Small intestine (tissue), 7 donors: ENCODE data around the gene MCF2L2. TPM values are rescaled to one million over a fixed set of nuclear protein-coding genes. Genes with fewer than 3 reads are reported as not detected.
"Not testable (repeated sequence)": the region's sequence is repeated elsewhere in the genome, so short reads cannot be mapped to it uniquely, and the experiment has no call there.

ENCODE experiments used
- DNase-seq, 2 donors: peaks; one replicate each; pipeline versions ENCODE4 v3.0.0 to v3.0.0-alpha.2; 2013
- FAIRE-seq: peaks from 2 replicates; lab custom pipeline; 2012; peaks lifted over from hg19 to GRCh38; lab: Jason Lieb, UNC
- H3K27ac ChIP-seq, 3 donors: one replicate each; pipeline ENCODE4 v1.5.1; 2013; ENCODE audit warnings: low read length in 2 of 3, mild to moderate bottlenecking in 2 of 3, control low read depth in 1 of 3, inconsistent platforms in 1 of 3, low read depth in 1 of 3, moderate library complexity in 1 of 3
- H3K27me3 ChIP-seq, 3 donors: one replicate each; pipeline ENCODE4 v1.6.1; 2013; ENCODE audit warnings: low read length in 3 of 3, inconsistent platforms in 1 of 3; ENCODE audit not compliant: control insufficient read depth in 3 of 3, insufficient read depth in 3 of 3
- H3K36me3 ChIP-seq, 3 donors: one replicate each; pipeline ENCODE4 v1.6.1; 2013; ENCODE audit warnings: low read length in 3 of 3, inconsistent platforms in 1 of 3, low read depth in 1 of 3, mild to moderate bottlenecking in 1 of 3, moderate library complexity in 1 of 3; ENCODE audit not compliant: control insufficient read depth in 3 of 3, insufficient read depth in 2 of 3
- H3K4me1 ChIP-seq, 3 donors: one replicate each; pipeline ENCODE4 v1.6.1; 2013; ENCODE audit warnings: low read length in 2 of 3, inconsistent platforms in 1 of 3, low read depth in 1 of 3, mild to moderate bottlenecking in 1 of 3, moderate library complexity in 1 of 3; ENCODE audit not compliant: control insufficient read depth in 3 of 3, insufficient read depth in 2 of 3
- H3K4me3 ChIP-seq, 3 donors: one replicate each; pipeline ENCODE4 v1.5.1; 2013; ENCODE audit warnings: low read length in 3 of 3, control low read depth in 1 of 3, inconsistent platforms in 1 of 3, low read depth in 1 of 3, mild to moderate bottlenecking in 1 of 3, moderate library complexity in 1 of 3
- H3K9me3 ChIP-seq, 2 donors: one replicate each; pipeline ENCODE4 v1.6.1; 2013; ENCODE audit warnings: low read depth in 1 of 2, low read length in 1 of 2; ENCODE audit not compliant: control insufficient read depth in 2 of 2, insufficient read depth in 1 of 2
- WGBS, 3 donors: extraction: QIAGEN DNeasy Blood & Tissue Kit; methylation state at CpG; one replicate each; pipeline ENCODE4 v1.1.7; 2013; 5-methylcytosine and 5-hydroxymethylcytosine counted together
- polyA plus RNA-seq, 4 donors: library from polyadenylated mRNA; stranded (reverse) in 3 of 4; unstranded in 1 of 4; fragments of 200-250 nt in 3 of 4; fragments of 120-200 nt in 1 of 4; gene quantifications; one replicate each; pipeline versions ENCODE4 v1.2.1 to v1.2.3, GENCODE V29; 2013
- donor health status: healthy with polysubstance abuse.
- donor health status: control.
- donor health status: control.
- donor health status: Bipolar disorder and iron deficiency.
- donor health status: healthy.

Gene MCF2L2
- polyA plus RNA-seq, 4 donors = 1.1 to 1.3 (median 1.2) TPM; not detected in 1

DNA sequence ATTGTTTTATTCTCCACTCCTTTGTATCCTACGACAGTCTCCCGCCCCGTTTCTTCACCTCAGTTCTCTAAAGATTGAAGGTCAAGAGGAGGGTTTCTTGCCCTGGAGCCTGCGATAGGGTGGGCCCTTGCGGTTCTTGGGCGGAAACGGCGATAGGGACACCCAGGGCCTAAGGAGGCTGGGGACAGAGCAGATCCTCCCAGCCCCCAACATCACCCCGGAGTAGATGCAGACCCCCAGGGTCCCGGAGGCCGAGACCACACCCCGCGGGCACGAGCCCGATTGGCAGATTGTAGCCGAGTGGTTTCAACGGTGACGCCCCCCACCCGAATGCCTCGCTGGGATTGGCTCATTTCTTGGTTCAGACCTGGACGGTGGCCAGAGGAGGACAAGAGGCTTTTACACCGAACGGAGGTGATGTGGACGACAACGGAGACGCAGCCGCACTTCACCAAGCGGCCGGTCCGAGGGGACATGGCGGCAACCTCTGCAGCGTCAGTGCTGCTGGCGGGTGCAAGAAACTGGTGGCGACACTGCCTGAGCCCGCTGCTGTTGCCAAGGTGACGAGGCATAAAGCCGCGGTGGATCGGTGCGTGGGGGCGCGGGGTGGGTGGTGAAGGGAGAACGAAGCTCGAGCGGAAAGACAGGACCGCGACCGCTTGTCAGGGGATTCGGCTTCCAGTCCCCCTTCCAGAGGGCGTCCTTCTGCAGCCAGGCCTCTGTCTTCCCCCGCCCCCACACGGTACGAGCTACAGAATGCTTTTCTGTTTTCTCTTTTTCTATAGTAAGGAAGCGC, 19.0 kb upstream of the MCF2L2 start:
- DNase-seq = peak; percentile 91 to 97
- H3K27ac ChIP-seq = peak overlapping the region in 2 of 3 donors; percentile 77 to 93
- peaks cover 0 to 8% of the 10 kb centered on the region in 2 donors for H3K9me3 ChIP-seq
- peak overlapping the region; percentile 64 to 96 (median 69) for H3K4me3 ChIP-seq
- peaks cover 0 to 6% (median 0%) of the 10 kb centered on the region in 3 donors for H3K4me1 ChIP-seq
- no peaks in the 10 kb centered on the region for H3K27me3 ChIP-seq
- peaks cover 0 to 4% (median 0%) of the 10 kb centered on the region in 3 donors for H3K36me3 ChIP-seq
- 0 to 1% (median 0%) methylated on average over 49 to 54 of the region's 54 CpGs for WGBS, 3 donors
- no peak for FAIRE-seq

- peak overlapping the region in 1 of 3 donors; percentile 93 for H3K27ac ChIP-seq
- peaks cover 0 to 8% of the 10 kb centered on the region in 2 donors for H3K9me3 ChIP-seq
- WGBS, 3 donors = 90 to 96% (median 95%) methylated on average over 2 of the region's 2 CpGs
- no peak for DNase-seq
- peaks cover 0 to 6% (median 0%) of the 10 kb centered on the region in 3 donors for H3K4me1 ChIP-seq
- peak; percentile 5 for FAIRE-seq
- peak overlapping the region in 2 of 3 donors; percentile 64 to 96 for H3K4me3 ChIP-seq
- no peaks in the 10 kb centered on the region for H3K36me3 ChIP-seq
- H3K27me3 ChIP-seq = no peaks in the 10 kb centered on the region
Observed at GRCh38 chr3:183446838-183447205, 18.4 kb upstream of the MCF2L2 start.

- peaks cover 0 to 8% of the 10 kb centered on the region in 2 donors for H3K9me3 ChIP-seq
- FAIRE-seq (no peak), DNase-seq (no peak)
- no peak overlapping the region for H3K4me3 ChIP-seq
- H3K27ac ChIP-seq = no peak overlapping the region
- no peaks in the 10 kb centered on the region for H3K36me3 ChIP-seq
- H3K4me1 ChIP-seq = peaks cover 0 to 3% (median 0%) of the 10 kb centered on the region in 3 donors
- WGBS, 3 donors = 89 to 98% (median 90%) methylated on average over 1 of the region's 1 CpG
- H3K27me3 ChIP-seq = no peaks in the 10 kb centered on the region
Observed at GRCh38 chr3:183444748-183445147, 16.3 kb upstream of the MCF2L2 start.

- FAIRE-seq (no peak), DNase-seq (no peak)
- no peaks in the 10 kb centered on the region for H3K36me3 ChIP-seq
- H3K27me3 ChIP-seq = no peaks in the 10 kb centered on the region
- peaks cover 0 to 3% (median 0%) of the 10 kb centered on the region in 3 donors for H3K4me1 ChIP-seq
- WGBS, 3 donors = 77 to 88% (median 83%) methylated on average over 10 of the region's 10 CpGs
- H3K9me3 ChIP-seq = peaks cover 0 to 8% of the 10 kb centered on the region in 2 donors
- no peak overlapping the region for H3K4me3 ChIP-seq
- H3K27ac ChIP-seq = no peak overlapping the region
Observed at GRCh38 chr3:183443395-183444385, 15.3 kb upstream of the MCF2L2 start.

DNA sequence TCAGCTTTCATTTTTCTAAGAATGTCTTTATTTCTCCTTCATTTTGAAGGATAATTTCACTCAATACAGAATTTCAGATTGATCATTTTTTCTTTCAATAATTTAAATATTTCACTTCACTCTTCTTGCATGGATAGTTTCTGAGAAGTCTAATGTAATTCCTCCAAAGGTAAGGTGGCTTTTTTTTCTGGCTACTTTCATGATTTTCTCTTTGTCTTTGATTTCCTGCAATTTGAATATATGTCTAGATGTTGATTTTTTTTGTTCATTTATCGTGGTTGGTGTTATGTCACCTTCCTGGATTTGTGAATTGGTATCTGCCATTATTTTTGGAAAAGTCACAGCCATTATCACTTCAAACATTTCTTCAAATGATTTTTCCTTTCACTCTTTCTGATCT, 14.6 kb upstream of the MCF2L2 start:
- WGBS, 3 donors = 84 to 97% (median 92%) methylated on average over 1 of the region's 1 CpG
- no peak for DNase-seq
- Histone ChIP-seq H3K36me3 (no peaks in the 10 kb centered on the region), H3K9me3 (peaks cover 0 to 8% of the 10 kb centered on the region in 2 donors), H3K4me1 (no peaks in the 10 kb centered on the region), H3K4me3 (no peak overlapping the region), H3K27me3 (no peaks in the 10 kb centered on the region), H3K27ac (no peak overlapping the region)
- no peak for FAIRE-seq

DNA sequence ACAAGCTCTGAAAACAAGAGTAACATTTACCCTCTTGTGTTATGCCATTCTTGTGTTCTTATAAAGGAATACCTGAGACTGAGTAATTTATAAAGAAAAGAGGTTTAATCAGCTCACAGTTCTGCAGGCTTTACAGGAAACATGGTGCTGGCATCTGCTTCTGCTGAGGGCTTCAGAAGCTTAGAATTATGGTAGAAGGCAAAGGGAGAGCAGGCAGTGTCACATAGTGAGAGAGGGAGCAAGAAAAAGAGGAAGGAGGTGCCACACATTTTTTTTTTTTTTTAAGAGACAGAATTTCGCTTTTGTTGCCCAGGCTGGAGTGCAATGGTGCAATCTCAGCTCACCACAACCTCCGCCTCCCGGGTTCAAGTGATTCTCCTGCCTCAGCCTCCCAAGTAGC, 12.1 kb upstream of the MCF2L2 start:
- H3K27ac ChIP-seq, FAIRE-seq, H3K9me3 ChIP-seq, H3K4me1 ChIP-seq, H3K36me3 ChIP-seq, H3K27me3 ChIP-seq, DNase-seq, H3K4me3 ChIP-seq: not testable (repeated sequence)
- 88 to 100% (median 90%) methylated on average over 1 to 3 of the region's 3 CpGs for WGBS, 3 donors

DNA sequence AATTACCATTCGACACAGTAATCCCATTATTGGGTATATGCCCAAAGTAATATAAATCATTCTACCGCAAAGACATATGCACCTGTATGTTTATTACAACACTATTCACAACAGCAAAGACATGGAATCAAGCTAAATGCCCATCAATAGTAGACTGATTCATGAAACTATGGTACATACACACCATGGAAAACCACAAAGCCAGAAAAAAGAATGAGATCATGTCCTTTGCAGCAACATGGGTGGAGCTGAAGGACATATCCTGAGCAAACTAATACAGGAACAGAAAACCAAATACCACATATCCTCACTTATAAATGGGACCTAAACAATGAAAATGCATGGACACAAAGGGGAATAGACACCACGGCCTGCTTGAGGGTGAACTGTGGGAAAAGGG, 11.1 kb upstream of the MCF2L2 start:
- no peak for FAIRE-seq
- no peaks in the 10 kb centered on the region for H3K4me1 ChIP-seq
- 50 to 70% (median 53%) methylated on average over 3 of the region's 3 CpGs for WGBS, 3 donors
- H3K27ac ChIP-seq = no peak overlapping the region
- no peaks in the 10 kb centered on the region for H3K36me3 ChIP-seq
- no peak overlapping the region for H3K4me3 ChIP-seq
- no peaks in the 10 kb centered on the region for H3K27me3 ChIP-seq
- peaks cover 0 to 8% of the 10 kb centered on the region in 2 donors for H3K9me3 ChIP-seq
- DNase-seq = no peak

- Histone ChIP-seq H3K4me1 (no peaks in the 10 kb centered on the region), H3K27ac (no peak overlapping the region), H3K27me3 (no peaks in the 10 kb centered on the region), H3K9me3 (peaks cover 0 to 4% of the 10 kb centered on the region in 2 donors), H3K4me3 (no peak overlapping the region), H3K36me3 (no peaks in the 10 kb centered on the region)
- DNase-seq (peak; percentile 36 to 86), FAIRE-seq (no peak)
- 16 to 72% (median 68%) methylated on average over 1 of the region's 1 CpG for WGBS, 3 donors
Observed at GRCh38 chr3:183438735-183439134, 10.3 kb upstream of the MCF2L2 start.
